IMR-90 (cell line): ENCODE measurements around the gene PGGHG. TPM values are rescaled to one million over a fixed set of nuclear protein-coding genes. Genes with fewer than 3 reads are reported as not detected.

Source experiments
- ATAC-seq: fragments of 200-7000 bp; cut with Tn5 transposase; 2 replicates; pipeline ENCODE4 v1.9.1; 2020; ENCODE audit warnings: low read depth, mild to moderate bottlenecking, moderate library complexity
- BruUV-seq: library from RNA; stranded (reverse); fragments of 400-500 nt; replicated peaks from 2 replicates; lab custom pipeline; 2021; lab: Mats Ljungman, UMichigan
- CTCF ChIA-PET: fragments of 300-600 bp; formaldehyde crosslinking; extraction: SDS; loops from one replicate; lab custom pipeline; 2021; ENCODE audit warnings: antibody characterized with exemption; lab: Yijun Ruan, JAX
- POLR2A ChIA-PET: fragments of 300-600 bp; sonication (Branson Sonifier 250); formaldehyde crosslinking; loops from one replicate; lab custom pipeline; 2022; ENCODE audit warnings: antibody characterized with exemption; ENCODE audit not compliant: unreplicated experiment; lab: Charles Lee
- DNase-seq: peaks from one replicate; pipeline ENCODE4 v3.0.0; 2013
- H2AFZ ChIP-seq: replicated peaks from 2 replicates; pipeline ENCODE3; 2013; ENCODE audit warnings: low read length, mild to moderate bottlenecking; ENCODE audit not compliant: poor library complexity
- H2AK5ac ChIP-seq: 2 replicates; pipeline ENCODE4 v1.6.1; 2013; ENCODE audit warnings: low read depth, low read length, inconsistent platforms
- H2AK9ac ChIP-seq: replicated peaks from 2 replicates; pipeline ENCODE3; 2013; ENCODE audit warnings: mild to moderate bottlenecking, low read depth, low read length, moderate library complexity; ENCODE audit not compliant: poor library complexity
- H2BK120ac ChIP-seq: 2 replicates; pipeline ENCODE4 v1.6.1; 2013; ENCODE audit warnings: low read depth, low read length, inconsistent platforms
- H2BK15ac ChIP-seq: 3 replicates; pipeline ENCODE4 v1.6.1; 2013; ENCODE audit warnings: low read depth, low read length, inconsistent platforms
- H2BK20ac ChIP-seq: 2 replicates; pipeline ENCODE4 v1.6.1; 2013; ENCODE audit warnings: low read depth, mild to moderate bottlenecking, inconsistent platforms, low read length, moderate library complexity
- H2BK5ac ChIP-seq: 2 replicates; pipeline ENCODE4 v1.6.1; 2013; ENCODE audit warnings: mild to moderate bottlenecking, low read depth, low read length, inconsistent platforms; ENCODE audit not compliant: poor library complexity, severe bottlenecking
- H3K14ac ChIP-seq: replicated peaks from 2 replicates; pipeline ENCODE4 v1.6.1; 2013; ENCODE audit warnings: low read depth, low read length, inconsistent platforms
- H3K18ac ChIP-seq: 2 replicates; pipeline ENCODE4 v1.6.1; 2013; ENCODE audit warnings: low read depth, low read length, control low read depth
- H3K23ac ChIP-seq: 2 replicates; pipeline ENCODE4 v1.6.1; 2013; ENCODE audit warnings: low read depth, low read length, inconsistent platforms
- H3K27ac ChIP-seq: 2 replicates; pipeline ENCODE4 v1.5.1; 2013; ENCODE audit warnings: mild to moderate bottlenecking, control low read depth, low read length; ENCODE audit not compliant: insufficient read depth
- H3K27me3 ChIP-seq: 2 replicates; pipeline ENCODE4 v1.6.1; 2013; ENCODE audit warnings: low read length; ENCODE audit not compliant: control insufficient read depth, insufficient read depth
- H3K36me3 ChIP-seq: 2 replicates; pipeline ENCODE4 v1.6.1; 2013; ENCODE audit warnings: low read length, mixed read lengths; ENCODE audit not compliant: control insufficient read depth, insufficient read depth
- H3K4ac ChIP-seq: 2 replicates; pipeline ENCODE4 v1.6.1; 2013; ENCODE audit warnings: low read depth, low read length, inconsistent platforms
- H3K4me1 ChIP-seq: 2 replicates; pipeline ENCODE4 v1.6.1; 2013; ENCODE audit warnings: low read length, mixed read lengths; ENCODE audit not compliant: control insufficient read depth, insufficient read depth
- H3K4me2 ChIP-seq: 2 replicates; pipeline ENCODE4 v1.6.1; 2013; ENCODE audit warnings: low read depth, mild to moderate bottlenecking, control low read depth, low read length, moderate library complexity
- H3K4me3 ChIP-seq: 2 replicates; pipeline ENCODE4 v1.5.1; 2013; ENCODE audit warnings: low read depth, mild to moderate bottlenecking, control low read depth, low read length, moderate library complexity; ENCODE audit not compliant: insufficient read depth
- H3K56ac ChIP-seq: 2 replicates; pipeline ENCODE4 v1.6.1; 2013; ENCODE audit warnings: low read length, inconsistent platforms; ENCODE audit not compliant: insufficient read depth; ENCODE audit errors: extremely low read depth
- H3K79me1 ChIP-seq, 2 experiments: 2 replicates each; pipeline ENCODE4 v1.6.1; 2013; ENCODE audit warnings: low read length in 2 of 2, inconsistent platforms in 1 of 2, low read depth in 1 of 2
- H3K9ac ChIP-seq: 2 replicates; pipeline ENCODE4 v1.6.1; 2013; ENCODE audit warnings: low read depth, low read length, control low read depth
- H3K9me1 ChIP-seq: 2 replicates; pipeline ENCODE4 v1.6.1; 2013; ENCODE audit warnings: low read length, inconsistent platforms; ENCODE audit not compliant: insufficient read depth
- H3K9me3 ChIP-seq: 2 replicates; pipeline ENCODE4 v1.6.1; 2013; ENCODE audit warnings: low read length; ENCODE audit not compliant: control insufficient read depth, insufficient read depth
- H4K20me1 ChIP-seq: 2 replicates; pipeline ENCODE4 v1.6.1; 2013; ENCODE audit warnings: low read length, inconsistent platforms; ENCODE audit not compliant: insufficient read depth
- H4K5ac ChIP-seq: 2 replicates; pipeline ENCODE4 v1.6.1; 2013; ENCODE audit warnings: mild to moderate bottlenecking, low read depth, low read length, control low read depth
- H4K8ac ChIP-seq, 2 experiments: 2 replicates each; pipeline ENCODE4 v1.6.1; 2013; ENCODE audit warnings: low read depth in 2 of 2, low read length in 2 of 2, control low read depth in 1 of 2, inconsistent platforms in 1 of 2
- H4K91ac ChIP-seq: 2 replicates; pipeline ENCODE4 v1.6.1; 2013; ENCODE audit warnings: low read depth, low read length, inconsistent platforms; ENCODE audit not compliant: insufficient read depth
- MAZ ChIP-seq: IDR thresholded peaks from 2 replicates; pipeline ENCODE4 v1.6.1; 2012; ENCODE audit warnings: low read depth, mild to moderate bottlenecking, low read length, improper control_type of control experiment, moderate library complexity, borderline replicate concordance
- NFE2L2 ChIP-seq: fragments of 150-350 bp; IDR thresholded peaks from 2 replicates; pipeline ENCODE4 v1.6.1; 2016; ENCODE audit warnings: low read depth, mild to moderate bottlenecking, low read length
- RAD21 ChIP-seq: IDR thresholded peaks from 2 replicates; pipeline ENCODE4 v1.6.1; 2012; ENCODE audit warnings: low read length, improper control_type of control experiment
- RCOR1 ChIP-seq: IDR thresholded peaks from 2 replicates; pipeline ENCODE4 v1.6.1; 2012; ENCODE audit warnings: mild to moderate bottlenecking, low read length, improper control_type of control experiment; ENCODE audit not compliant: insufficient replicate concordance
- RFX5 ChIP-seq: IDR thresholded peaks from 2 replicates; pipeline ENCODE4 v1.8.0; 2012; ENCODE audit warnings: low read depth, mild to moderate bottlenecking, low read length, moderate library complexity
- WGBS, 2 experiments: methylation state at CpG; one replicate each; pipeline versions ENCODE4 v1.1.5 to v1.1.7; 2013; ENCODE audit warnings: missing lambda C conversion rate in 2 of 2; ENCODE audit not compliant: insufficient read length in 1 of 2; ENCODE audit errors: extremely low coverage in 2 of 2; 5-methylcytosine and 5-hydroxymethylcytosine counted together
- dilution Hi-C: fragments of 300-500 bp; cut with HindIII; formaldehyde crosslinking; loops from one replicate; pipeline ENCODE4 v1.14.3; 2018; ENCODE audit warnings: low sequenced_read_pairs; ENCODE audit not compliant: unreplicated experiment
- in situ Hi-C: fragments of 300-500 bp; cut with MboI; formaldehyde crosslinking; loops from 3 replicates; pipeline ENCODE4 v1.14.3; 2019; ENCODE audit warnings: low sequenced_read_pairs, inconsistent platforms, mixed read lengths
- intact Hi-C: fragments of 100-400 bp; cut with micrococcal nuclease; formaldehyde crosslinking; loops from 2 replicates; pipeline ENCODE4 v1.10.0; 2022
- polyA plus RNA-seq, 3 experiments: library from polyadenylated mRNA; depleted of rRNA; stranded (reverse); fragments of >200 nt; gene quantifications; 2 replicates each; pipeline ENCODE4 v1.2.3, GENCODE V29; 2012; ENCODE audit warnings: low replicate concordance in 1 of 3
- total RNA-seq: library from RNA; depleted of rRNA; stranded (reverse); fragments of >200 nt; gene quantifications from 2 replicates; pipeline ENCODE4 v1.2.3, GENCODE V29; 2012
- TF ChIP-seq, protein P1 (sequence below): fragments of 150-350 bp; IDR thresholded peaks from 2 replicates; pipeline ENCODE4 v1.6.1; 2016; ENCODE audit warnings: low read depth, mild to moderate bottlenecking, low read length, moderate library complexity, borderline replicate concordance
- TF ChIP-seq, protein P2 (sequence below): conservative IDR thresholded peaks from 2 replicates; pipeline ENCODE4 v1.5.1; 2012; ENCODE audit warnings: mild to moderate bottlenecking, low read depth, low read length, improper control_type of control experiment

PGGHG gene
- total and polyA plus RNA-seq, 2 of the 4 experiments (the other 2 are of a cell fraction) = 1.8 to 17.0 TPM

DNA sequence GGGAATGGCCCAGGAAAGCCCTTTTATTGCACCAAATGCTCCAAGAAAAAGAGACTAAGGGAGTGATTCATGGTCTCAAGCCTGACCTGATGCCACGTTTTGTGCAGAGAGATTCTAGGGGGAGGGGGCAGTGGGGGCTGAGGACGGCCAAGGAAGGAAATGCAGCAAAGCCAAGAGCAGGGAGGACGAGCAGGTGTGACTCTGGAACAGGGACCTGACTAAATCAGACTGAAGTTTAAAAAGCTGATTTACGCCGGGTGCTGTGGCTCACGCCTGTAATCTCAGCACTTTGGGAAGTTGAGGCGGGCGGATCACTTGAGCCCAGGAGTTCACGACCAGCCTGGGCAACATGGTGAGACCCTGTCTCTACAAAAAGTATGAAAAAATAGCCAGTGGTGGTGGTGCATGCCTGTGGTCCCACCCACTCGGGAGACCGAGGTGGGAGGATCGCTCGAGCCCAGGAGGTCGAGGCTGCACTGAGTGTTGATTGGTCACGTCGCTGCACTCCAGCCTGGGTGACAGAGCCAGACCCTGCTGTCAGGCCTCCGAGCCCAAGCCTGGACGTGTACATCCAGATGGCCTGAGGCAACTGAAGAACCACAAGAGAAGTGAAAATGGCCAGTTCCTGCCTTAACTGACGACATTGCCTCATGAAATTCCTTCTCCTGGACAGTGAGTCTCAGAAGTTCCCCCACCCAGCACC lies 42.6 kb downstream of the PGGHG start:
- BruUV-seq = no TSS peak
- ChIA-PET POLR2A (no interaction called here), CTCF (no interaction called here)
- Histone ChIP-seq H4K20me1 (no peaks in the 10 kb centered on the region), H4K8ac (no peak overlapping the region), H3K9me3 (no peaks in the 10 kb centered on the region), H3K23ac (no peak overlapping the region), H3K56ac (no peak overlapping the region), H3K18ac (no peak overlapping the region), H2BK120ac (no peak overlapping the region), H4K5ac (no peak overlapping the region), H2AFZ (no peak overlapping the region), H3K36me3 (no peaks in the 10 kb centered on the region), H2AK9ac (no peak overlapping the region), H2BK15ac (no peak overlapping the region), H3K4me3 (no peak overlapping the region), H3K14ac (no peak overlapping the region), H3K4me2 (no peak overlapping the region), H4K91ac (no peak overlapping the region), H2BK5ac (no peak overlapping the region), H3K9ac (no peak overlapping the region), H3K79me1 (no peaks in the 10 kb centered on the region), H3K4ac (no peak overlapping the region), H2BK20ac (no peak overlapping the region), H3K4me1 (peaks cover 12% of the 10 kb centered on the region), H3K9me1 (no peaks in the 10 kb centered on the region), H2AK5ac (no peak overlapping the region), H3K27ac (no peak overlapping the region), H3K27me3 (no peaks in the 10 kb centered on the region)
- no peak for DNase-seq
- dilution Hi-C loops = no loop called here
- TF ChIP-seq MAZ (no peak), NFE2L2 (no peak), RAD21 (no peak), RFX5 (no peak), RCOR1 (no peak)
- TF ChIP-seq, protein P1, sequence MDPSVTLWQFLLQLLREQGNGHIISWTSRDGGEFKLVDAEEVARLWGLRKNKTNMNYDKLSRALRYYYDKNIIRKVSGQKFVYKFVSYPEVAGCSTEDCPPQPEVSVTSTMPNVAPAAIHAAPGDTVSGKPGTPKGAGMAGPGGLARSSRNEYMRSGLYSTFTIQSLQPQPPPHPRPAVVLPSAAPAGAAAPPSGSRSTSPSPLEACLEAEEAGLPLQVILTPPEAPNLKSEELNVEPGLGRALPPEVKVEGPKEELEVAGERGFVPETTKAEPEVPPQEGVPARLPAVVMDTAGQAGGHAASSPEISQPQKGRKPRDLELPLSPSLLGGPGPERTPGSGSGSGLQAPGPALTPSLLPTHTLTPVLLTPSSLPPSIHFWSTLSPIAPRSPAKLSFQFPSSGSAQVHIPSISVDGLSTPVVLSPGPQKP = no peak
- TF ChIP-seq, protein P2, sequence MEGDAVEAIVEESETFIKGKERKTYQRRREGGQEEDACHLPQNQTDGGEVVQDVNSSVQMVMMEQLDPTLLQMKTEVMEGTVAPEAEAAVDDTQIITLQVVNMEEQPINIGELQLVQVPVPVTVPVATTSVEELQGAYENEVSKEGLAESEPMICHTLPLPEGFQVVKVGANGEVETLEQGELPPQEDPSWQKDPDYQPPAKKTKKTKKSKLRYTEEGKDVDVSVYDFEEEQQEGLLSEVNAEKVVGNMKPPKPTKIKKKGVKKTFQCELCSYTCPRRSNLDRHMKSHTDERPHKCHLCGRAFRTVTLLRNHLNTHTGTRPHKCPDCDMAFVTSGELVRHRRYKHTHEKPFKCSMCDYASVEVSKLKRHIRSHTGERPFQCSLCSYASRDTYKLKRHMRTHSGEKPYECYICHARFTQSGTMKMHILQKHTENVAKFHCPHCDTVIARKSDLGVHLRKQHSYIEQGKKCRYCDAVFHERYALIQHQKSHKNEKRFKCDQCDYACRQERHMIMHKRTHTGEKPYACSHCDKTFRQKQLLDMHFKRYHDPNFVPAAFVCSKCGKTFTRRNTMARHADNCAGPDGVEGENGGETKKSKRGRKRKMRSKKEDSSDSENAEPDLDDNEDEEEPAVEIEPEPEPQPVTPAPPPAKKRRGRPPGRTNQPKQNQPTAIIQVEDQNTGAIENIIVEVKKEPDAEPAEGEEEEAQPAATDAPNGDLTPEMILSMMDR = no peak
- no peak for ATAC-seq
- intact Hi-C loops = no loop called here
- in situ Hi-C loops = no loop called here
- 84% methylated on average over 16 of the region's 19 CpGs; no CpG with 5 or more reads in 1 of the 2 experiments for WGBS, 2 experiments
